GM12878 (cell line): ENCODE data around the gene SYTL2. TPM values are rescaled to one million over a fixed set of nuclear protein-coding genes. Genes with fewer than 3 reads are reported as not detected.

Source experiments
- EP300 ChIP-seq, 2 experiments: fragments of 150-350 bp in 1 of 2; IDR thresholded peaks; 2 replicates each; pipeline ENCODE4 v1.6.1; 2011 to 2012; ENCODE audit warnings: low read depth in 2 of 2, low read length in 2 of 2, borderline replicate concordance in 1 of 2, improper control_type of control experiment in 1 of 2, inconsistent platforms in 1 of 2; ENCODE audit not compliant: control insufficient read depth in 1 of 2
- HDAC6 ChIP-seq: fragments of 200-600 bp; sonication (generic); IDR thresholded peaks from one replicate; pipeline ENCODE4 v1.8.0; 2017; ENCODE audit warnings: antibody characterized with exemption; ENCODE audit not compliant: unreplicated experiment
- HSF1 ChIP-seq: fragments of 150-350 bp; IDR thresholded peaks from 2 replicates; pipeline ENCODE4 v1.6.1; 2014; ENCODE audit warnings: mild to moderate bottlenecking, low read depth, low read length
- KDM1A ChIP-seq: fragments of 200-600 bp; sonication (generic); IDR thresholded peaks from 2 replicates; pipeline ENCODE4 v1.6.1; 2016; ENCODE audit warnings: borderline replicate concordance
- SKIL ChIP-seq: fragments of 450-650 bp; IDR thresholded peaks from 2 replicates; pipeline ENCODE4 v1.6.1; 2017; ENCODE audit warnings: mild to moderate bottlenecking, low read depth, inconsistent platforms; ENCODE audit not compliant: poor library complexity, severe bottlenecking
- SP1 ChIP-seq: IDR thresholded peaks from one replicate; pipeline ENCODE4 v1.6.1; 2011; ENCODE audit warnings: low read depth, low read length
- SREBF1 ChIP-seq: IDR thresholded peaks from 2 replicates; pipeline ENCODE4 v1.6.1; 2012; ENCODE audit warnings: mild to moderate bottlenecking, low read length
- WRNIP1 ChIP-seq: IDR thresholded peaks from 2 replicates; pipeline ENCODE4 v1.6.1; 2011; ENCODE audit warnings: low read depth, low read length, improper control_type of control experiment, borderline replicate concordance
- ZNF274 ChIP-seq: IDR thresholded peaks from one replicate; pipeline ENCODE4 v1.8.0; 2011; ENCODE audit not compliant: insufficient read length, insufficient read depth
- polyA plus RNA-seq, 11 experiments: library from polyadenylated mRNA; depleted of rRNA in 4 of 11; unstranded in 6 of 11; stranded (reverse) in 5 of 11; fragments of >200 nt; fragmentation: Nextera tagmentation in 4 of 11; fragmentation: Illumina TruSeq in 1 of 11; extraction: Ambion mirVana in 4 of 11; extraction: Trizol in 1 of 11; gene quantifications; 1 replicate in 1 of 11; 2 replicates in 10 of 11; pipeline versions ENCODE4 v1.2.1 to v1.2.3, GENCODE V29; 2011 to 2016; ENCODE audit warnings: inconsistent platforms in 2 of 11, missing spikeins in 2 of 11, low read depth in 1 of 11
- total RNA-seq, 4 experiments: library from RNA; depleted of rRNA in 3 of 4; stranded (reverse); fragments of >200 nt in 3 of 4; fragmentation: Illumina TruSeq in 1 of 4; extraction: Trizol in 1 of 4; gene quantifications; 2 replicates each; pipeline versions ENCODE4 v1.2.1 to v1.2.3, GENCODE V29; 2013 to 2021
- TF ChIP-seq, protein P1 (sequence below): IDR thresholded peaks from 2 replicates; pipeline ENCODE4 v1.6.1; 2011; ENCODE audit warnings: low read depth, low read length, improper control_type of control experiment, borderline replicate concordance
- TF ChIP-seq, protein P2 (sequence below): fragments of 450-650 bp; IDR thresholded peaks from 2 replicates; pipeline ENCODE4 v1.6.1; 2017; ENCODE audit warnings: mild to moderate bottlenecking, moderate library complexity

Gene SYTL2
- total and polyA plus RNA-seq, 10 of the 15 experiments (the other 5 are each of a cell fraction or from before 2014, with no cell fraction given), result 0.02 to 1.4 (median 0.31) TPM; not detected in 2

- TF ChIP-seq, protein P1, sequence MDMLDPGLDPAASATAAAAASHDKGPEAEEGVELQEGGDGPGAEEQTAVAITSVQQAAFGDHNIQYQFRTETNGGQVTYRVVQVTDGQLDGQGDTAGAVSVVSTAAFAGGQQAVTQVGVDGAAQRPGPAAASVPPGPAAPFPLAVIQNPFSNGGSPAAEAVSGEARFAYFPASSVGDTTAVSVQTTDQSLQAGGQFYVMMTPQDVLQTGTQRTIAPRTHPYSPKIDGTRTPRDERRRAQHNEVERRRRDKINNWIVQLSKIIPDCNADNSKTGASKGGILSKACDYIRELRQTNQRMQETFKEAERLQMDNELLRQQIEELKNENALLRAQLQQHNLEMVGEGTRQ, result no peak
- TF ChIP-seq ZNF274 (no peak), HDAC6 (no peak), HSF1 (no peak), WRNIP1 (no peak), KDM1A (no peak), EP300 (IDR thresholded peaks at IDR 0.05; ENCODE audit: borderline replicate concordance in 1 of 2, control insufficient read depth in 1 of 2, low read depth in 2 of 2, low read length in 2 of 2) (no peak), SREBF1 (no peak), SP1 (no peak), SKIL (no peak)
- TF ChIP-seq, protein P2, sequence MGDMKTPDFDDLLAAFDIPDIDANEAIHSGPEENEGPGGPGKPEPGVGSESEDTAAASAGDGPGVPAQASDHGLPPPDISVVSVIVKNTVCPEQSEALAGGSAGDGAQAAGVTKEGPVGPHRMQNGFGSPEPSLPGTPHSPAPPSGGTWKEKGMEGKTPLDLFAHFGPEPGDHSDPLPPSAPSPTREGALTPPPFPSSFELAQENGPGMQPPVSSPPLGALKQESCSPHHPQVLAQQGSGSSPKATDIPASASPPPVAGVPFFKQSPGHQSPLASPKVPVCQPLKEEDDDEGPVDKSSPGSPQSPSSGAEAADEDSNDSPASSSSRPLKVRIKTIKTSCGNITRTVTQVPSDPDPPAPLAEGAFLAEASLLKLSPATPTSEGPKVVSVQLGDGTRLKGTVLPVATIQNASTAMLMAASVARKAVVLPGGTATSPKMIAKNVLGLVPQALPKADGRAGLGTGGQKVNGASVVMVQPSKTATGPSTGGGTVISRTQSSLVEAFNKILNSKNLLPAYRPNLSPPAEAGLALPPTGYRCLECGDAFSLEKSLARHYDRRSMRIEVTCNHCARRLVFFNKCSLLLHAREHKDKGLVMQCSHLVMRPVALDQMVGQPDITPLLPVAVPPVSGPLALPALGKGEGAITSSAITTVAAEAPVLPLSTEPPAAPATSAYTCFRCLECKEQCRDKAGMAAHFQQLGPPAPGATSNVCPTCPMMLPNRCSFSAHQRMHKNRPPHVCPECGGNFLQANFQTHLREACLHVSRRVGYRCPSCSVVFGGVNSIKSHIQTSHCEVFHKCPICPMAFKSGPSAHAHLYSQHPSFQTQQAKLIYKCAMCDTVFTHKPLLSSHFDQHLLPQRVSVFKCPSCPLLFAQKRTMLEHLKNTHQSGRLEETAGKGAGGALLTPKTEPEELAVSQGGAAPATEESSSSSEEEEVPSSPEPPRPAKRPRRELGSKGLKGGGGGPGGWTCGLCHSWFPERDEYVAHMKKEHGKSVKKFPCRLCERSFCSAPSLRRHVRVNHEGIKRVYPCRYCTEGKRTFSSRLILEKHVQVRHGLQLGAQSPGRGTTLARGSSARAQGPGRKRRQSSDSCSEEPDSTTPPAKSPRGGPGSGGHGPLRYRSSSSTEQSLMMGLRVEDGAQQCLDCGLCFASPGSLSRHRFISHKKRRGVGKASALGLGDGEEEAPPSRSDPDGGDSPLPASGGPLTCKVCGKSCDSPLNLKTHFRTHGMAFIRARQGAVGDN, result no peak
Measured at GRCh38 chr11:85813721-85814120, 2.8 kb upstream of the SYTL2 start (continued).
